Suppressor macrophage (primary cell): ENCODE results near the gene HSPA1L.
"Not testable (repeated sequence)": the region's sequence is repeated elsewhere in the genome, so short reads cannot be mapped to it uniquely, and the experiment has no call there.

Experiments used
- DNase-seq, 4 experiments: peaks; one replicate each; pipeline ENCODE4 v3.0.0-alpha.2; 2020 to 2022

HSPA1L gene

DNA sequence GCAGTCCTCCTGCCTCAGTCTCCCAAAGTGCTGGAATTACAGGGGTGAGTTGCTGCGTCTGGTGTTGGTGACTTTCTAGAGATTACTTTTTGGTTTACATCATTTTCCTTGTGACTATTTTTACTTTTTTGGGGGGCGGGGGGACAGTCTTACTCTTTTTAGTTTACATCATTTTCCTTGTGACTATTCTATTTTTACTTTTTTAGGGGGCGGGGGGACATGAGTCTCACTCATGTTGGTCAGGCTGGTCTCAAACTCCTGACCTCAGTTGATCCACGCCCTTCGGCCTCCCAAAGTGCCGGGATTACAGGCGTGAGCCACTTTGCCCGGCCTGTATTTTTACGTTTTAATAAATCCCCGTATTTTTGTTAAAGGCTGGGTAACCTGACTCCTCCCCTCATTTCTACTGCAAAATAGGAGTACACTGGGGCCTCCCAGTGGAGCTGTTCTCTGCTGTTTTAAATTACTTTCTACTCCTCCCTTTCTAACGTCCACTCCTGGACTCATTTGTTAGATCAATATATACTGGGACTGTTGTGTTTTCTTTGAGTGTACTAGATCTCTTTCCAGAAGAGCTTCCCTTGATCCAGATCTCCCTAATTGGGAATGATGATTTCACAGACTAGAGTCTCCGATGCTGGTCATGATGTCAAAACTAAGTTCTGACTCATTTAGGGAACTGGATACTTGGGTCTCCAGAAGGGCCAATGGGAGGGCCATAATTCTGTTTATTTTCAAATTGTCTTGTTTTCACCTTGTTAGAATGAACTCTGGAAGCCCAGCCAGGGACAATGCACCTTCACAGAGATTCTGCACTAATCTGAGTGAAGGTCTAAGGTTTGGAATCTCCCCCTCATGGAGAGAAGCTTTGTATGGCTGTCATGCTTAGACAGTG, 21.6 kb upstream of the HSPA1L start:
- peak; percentile 40 to 69 (median 60) for DNase-seq

DNA sequence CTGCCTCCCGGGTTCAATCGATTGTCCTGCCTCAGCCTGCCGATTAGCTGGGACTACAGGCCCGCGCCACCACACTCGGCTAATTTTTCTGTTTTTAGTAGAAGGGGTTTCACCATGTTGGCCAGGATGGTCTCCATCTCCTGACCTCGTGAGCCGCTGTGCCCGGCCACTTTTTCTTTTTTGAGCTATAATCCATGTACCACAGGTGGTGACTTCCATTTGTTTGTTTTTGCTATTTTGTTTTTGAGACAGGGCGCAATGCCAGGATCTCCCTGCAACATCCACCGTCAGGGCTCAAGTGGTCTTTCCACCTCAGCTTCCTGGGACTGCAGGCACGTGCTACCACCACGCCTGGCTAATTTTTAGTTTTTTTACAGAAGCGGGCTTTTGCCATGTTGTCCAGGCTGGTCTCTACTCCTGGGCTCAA, 21.0 kb upstream of the HSPA1L start:
- peak in 1 of 4 experiments; percentile 18 for DNase-seq

GRCh38 chr6:31834367-31835250, 19.5 kb upstream of the HSPA1L start:
- DNase-seq, result peak; percentile 88 to 95 (median 92)

- DNase-seq, result peak in 3 of 4 experiments; percentile 49 to 53 (median 52)
Measured at GRCh38 chr6:31831350-31832215, 16.5 kb upstream of the HSPA1L start.

DNA sequence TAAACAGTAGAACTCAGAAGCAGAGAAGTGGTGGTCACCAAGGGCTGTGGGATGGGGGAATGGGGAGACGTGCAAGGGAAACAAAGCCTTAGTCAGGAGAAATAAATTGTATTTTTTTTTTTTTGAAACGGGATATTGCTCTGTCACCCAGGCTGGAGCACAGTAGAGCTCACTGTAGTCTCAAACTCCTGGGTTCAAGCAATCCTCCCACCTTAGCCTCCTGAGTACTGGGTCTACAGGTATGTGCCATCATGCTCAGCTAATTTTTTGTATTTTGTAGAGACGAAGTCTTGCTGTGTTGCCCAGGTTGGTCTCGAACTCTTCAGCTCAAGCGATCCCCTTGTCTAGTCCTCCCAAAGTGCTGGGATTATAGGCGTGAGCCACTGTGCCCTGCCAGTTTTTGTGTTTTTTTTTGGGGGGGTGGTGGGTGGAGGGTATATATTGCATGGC, 15.8 kb upstream of the HSPA1L start:
- no peak for DNase-seq

DNA sequence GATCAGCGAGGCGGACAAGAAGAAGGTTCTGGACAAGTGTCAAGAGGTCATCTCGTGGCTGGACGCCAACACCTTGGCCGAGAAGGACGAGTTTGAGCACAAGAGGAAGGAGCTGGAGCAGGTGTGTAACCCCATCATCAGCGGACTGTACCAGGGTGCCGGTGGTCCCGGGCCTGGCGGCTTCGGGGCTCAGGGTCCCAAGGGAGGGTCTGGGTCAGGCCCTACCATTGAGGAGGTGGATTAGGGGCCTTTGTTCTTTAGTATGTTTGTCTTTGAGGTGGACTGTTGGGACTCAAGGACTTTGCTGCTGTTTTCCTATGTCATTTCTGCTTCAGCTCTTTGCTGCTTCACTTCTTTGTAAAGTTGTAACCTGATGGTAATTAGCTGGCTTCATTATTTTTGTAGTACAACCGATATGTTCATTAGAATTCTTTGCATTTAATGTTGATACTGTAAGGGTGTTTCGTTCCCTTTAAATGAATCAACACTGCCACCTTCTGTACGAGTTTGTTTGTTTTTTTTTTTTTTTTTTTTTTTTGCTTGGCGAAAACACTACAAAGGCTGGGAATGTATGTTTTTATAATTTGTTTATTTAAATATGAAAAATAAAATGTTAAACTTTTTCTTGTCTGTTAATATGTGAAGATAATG, 14.7 kb upstream of the HSPA1L start:
- peak; percentile 18 to 73 (median 52) for DNase-seq

- peak; percentile 96 to 99 (median 98) for DNase-seq
Measured at GRCh38 chr6:31827286-31828079, 12.4 kb upstream of the HSPA1L start, which contains the start of gene HSPA1B. Gene HSPA1B (plus strand): TSS chr6:31827738. CDS start chr6:31827951, 213 bp downstream.

GRCh38 chr6:31826793-31827285, 11.8 kb upstream of the HSPA1L start:
- peak in 2 of 4 experiments; percentile 74 to 84 for DNase-seq

DNA sequence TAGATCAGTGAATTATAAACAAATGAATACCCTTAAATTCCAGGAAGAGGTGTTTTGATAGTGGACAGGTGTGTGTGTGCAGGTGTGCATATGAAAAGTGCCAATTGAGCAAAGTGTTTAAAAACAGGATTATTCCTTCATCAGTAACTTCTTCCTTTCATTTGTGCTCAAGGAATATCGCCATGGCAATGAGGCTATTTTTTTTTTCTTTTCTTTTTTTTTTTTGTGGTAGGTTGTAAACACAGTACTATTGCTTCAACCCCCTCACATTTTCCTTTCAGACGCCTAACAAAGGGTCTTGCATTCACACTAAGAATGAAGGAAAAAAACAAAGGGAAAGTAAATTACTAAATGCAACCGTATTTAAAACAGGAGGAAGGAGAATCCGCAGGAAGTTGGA, 10.5 kb upstream of the HSPA1L start:
- DNase-seq, result no peak

DNA sequence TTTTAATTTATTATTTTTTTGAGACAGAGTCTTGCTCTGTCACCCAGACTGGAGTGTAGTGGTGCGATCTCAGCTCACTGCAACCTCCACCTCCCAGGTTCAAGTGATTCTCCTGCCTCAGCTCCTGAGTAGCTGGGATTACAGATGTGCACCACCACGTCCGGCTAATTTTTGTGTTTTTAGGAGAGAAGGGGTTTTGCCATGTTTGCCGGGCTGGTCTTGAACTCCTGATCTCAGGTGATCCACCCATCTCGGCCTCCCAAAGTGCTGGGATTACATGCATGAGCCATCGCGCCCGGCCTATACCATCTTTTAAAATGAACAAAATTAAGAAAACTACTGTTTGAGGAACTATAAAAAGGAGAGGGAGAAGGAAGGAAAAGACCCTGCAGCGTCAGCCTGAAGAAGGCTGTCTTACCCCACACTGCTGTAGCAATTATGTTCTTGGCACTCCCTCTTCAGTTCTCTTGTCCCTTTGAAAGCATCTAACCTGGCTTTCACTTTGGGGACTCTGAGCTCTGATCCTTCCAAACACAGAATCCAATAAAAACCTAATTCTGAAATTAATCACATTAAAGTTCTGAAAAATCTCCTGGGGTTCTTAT, 8.6 kb upstream of the HSPA1L start:
- DNase-seq, result peak in 3 of 4 experiments; percentile 39 to 49 (median 40)

DNA sequence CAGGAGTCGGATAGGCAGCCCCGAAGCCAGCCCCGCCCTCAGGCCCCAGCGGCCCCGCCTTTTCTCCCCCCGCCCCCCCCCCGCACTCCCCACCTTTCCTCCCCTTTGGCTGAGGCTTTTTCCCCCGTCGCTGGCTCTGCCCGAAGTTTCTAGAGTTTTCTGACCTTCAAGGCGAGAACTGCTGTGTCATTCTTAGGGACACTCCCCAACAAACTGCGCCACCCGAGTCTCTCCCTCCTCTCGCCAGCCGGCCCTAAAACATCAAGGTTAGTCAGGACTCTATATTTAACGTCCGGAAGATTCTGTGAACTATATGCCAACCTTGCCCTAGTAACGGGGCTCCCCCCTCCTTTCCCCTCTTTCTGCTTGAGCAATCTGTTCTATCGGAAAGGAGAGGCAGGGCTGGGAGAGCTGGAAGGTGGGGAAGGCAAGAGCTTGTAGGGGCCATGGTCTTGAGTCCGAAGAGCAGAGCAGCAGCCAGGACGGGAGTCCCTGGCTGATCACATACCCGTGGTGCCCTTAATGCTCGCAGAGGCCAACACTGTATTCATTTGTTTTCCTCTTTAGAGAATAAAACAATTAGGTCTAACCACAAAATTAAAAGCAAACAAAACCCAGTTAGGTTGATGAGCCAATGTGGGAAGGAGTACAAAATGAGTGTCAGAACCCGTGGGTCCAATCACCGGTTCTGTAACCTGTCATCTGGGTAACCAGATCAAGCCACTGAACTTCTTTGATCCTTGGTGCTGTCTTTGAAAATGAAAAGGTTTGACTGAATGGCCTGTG, 7.1 kb upstream of the HSPA1L start:
- peak; percentile 83 to 92 (median 85) for DNase-seq

DNA sequence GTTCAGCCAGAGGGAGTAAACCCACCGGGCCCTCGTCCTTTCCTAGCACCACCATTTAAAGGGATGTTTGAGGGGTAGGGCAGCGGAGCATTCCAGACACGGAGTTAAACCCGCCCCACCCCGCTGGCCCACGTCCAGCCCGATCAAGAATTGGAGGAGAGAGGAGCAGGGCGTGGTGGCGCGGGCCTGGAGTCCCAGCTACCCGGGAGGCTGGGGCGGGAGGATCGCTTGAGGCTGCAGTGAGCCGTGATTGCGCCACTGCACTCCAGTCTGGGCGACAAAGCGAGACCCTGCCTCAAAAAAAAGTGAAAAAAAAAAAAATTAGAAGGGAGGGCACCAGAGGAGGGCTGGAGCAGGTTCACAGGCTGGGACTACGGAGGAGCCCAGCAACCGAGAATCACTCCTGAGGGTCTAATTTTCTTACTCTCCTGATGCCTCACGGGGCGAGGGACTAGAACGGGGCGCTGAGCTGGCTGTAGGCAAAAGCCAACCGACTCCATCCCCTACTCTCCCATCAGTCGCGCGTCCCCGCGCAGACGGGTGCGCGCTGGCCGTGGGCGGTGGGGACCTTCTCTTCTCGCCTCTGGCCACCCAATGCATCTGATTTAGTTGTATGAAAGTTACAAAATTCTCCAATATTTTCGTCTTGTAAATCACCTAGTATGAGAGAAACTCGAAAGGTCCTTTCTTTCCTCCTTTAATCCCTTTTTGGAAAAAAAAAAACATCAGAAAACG, 6.4 kb upstream of the HSPA1L start:
- DNase-seq, result peak; percentile 69 to 88 (median 78)

DNA sequence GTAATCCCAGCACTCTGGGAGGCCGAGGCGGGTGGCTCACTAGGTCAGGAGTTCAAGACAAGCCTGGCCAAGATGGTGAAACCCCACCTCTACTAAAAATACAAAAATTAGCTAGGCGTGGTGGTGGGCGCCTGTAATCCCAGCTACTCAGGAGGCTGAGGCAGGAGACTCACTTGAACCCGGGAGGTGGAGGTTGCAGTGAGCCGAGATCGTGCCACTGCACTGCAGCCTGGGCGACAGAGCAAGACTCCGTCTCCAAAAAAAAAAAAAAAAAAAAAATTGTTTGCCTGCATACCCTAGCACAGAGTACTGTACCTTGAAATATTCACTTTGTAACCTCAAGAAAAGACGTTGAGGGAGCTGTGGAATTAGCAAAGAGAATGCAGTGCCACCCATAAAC, 5.3 kb upstream of the HSPA1L start:
- not testable (repeated sequence) for DNase-seq

DNA sequence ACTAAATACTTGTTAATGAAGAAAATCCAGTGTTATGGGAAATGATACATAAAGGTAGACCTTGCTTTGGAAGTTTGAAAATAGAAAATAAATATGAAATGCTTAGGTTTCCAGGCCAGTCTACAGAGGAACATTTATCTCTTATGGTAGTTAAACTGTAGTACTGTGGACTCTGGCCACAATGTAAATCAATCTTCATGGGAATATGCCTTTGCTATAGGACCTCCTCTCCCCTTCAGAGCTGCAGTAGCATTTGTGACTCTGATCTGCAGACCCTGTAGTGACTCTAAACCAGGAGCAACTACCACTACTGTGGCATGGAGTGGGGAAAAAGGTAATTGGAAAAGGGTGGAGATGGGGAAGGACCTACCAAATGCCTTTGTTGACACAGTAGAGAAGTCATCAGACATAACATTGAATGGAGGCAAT, 4.8 kb upstream of the HSPA1L start:
- DNase-seq, result no peak

DNA sequence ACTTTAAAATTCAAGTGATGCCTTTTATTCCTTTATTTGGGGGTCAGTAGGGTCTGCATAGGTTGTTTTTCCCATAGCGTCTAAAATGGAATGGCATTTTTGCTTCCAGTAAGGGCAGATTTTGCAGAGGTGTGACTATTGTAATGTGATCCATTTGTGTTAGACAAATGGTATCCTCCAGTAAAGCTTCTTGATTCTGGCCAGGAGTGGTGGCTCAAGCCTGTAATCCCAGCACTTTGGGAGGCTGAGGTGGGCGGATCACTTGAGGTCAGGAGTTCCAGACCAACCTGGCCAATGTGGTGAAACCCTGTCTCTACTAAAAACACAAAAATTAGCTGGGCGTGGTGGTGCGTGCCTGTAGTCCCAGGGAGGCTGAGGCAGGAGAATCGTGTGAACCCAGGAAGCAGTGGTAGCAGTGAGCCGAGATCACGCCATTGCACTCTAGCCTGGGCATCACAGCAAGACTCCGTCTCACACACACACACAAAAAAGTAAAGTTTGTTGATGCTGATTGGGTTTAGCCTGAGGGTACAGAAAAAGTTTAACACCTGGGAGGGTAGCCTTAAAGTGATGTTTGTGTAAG, 2.9 kb upstream of the HSPA1L start:
- DNase-seq, result not testable (repeated sequence)

DNA sequence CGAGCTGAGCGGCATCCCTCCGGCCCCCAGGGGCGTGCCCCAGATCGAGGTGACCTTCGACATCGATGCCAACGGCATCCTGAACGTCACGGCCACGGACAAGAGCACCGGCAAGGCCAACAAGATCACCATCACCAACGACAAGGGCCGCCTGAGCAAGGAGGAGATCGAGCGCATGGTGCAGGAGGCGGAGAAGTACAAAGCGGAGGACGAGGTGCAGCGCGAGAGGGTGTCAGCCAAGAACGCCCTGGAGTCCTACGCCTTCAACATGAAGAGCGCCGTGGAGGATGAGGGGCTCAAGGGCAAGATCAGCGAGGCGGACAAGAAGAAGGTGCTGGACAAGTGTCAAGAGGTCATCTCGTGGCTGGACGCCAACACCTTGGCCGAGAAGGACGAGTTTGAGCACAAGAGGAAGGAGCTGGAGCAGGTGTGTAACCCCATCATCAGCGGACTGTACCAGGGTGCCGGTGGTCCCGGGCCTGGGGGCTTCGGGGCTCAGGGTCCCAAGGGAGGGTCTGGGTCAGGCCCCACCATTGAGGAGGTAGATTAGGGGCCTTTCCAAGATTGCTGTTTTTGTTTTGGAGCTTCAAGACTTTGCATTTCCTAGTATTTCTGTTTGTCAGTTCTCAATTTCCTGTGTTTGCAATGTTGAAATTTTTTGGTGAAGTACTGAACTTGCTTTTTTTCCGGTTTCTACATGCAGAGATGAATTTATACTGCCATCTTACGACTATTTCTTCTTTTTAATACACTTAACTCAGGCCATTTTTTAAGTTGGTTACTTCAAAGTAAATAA, 2.2 kb upstream of the HSPA1L start:
- peak in 3 of 4 experiments; percentile 16 to 64 (median 59) for DNase-seq

DNA sequence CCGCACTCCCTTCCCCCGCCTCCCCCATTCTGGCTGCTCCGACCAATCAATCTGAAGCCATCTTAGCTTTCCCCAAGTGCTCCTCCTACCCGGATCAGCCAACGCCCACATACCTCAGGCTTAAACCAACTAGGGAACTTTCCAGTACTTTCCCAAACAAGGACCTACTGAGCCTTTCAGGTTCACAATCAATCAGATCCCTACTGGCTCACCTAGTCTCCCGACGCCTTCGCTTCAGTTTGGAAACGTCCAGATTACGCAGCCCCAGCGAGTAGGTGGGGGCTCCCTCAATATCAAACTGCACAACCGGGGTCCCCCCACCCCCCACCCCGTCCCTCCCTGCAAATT, 432 bp downstream of the HSPA1L start:
- DNase-seq, result peak; percentile 78 to 96 (median 92)
